Measurements from ENCODE around the gene HSPA4L.

Gene HSPA4L

DNA sequence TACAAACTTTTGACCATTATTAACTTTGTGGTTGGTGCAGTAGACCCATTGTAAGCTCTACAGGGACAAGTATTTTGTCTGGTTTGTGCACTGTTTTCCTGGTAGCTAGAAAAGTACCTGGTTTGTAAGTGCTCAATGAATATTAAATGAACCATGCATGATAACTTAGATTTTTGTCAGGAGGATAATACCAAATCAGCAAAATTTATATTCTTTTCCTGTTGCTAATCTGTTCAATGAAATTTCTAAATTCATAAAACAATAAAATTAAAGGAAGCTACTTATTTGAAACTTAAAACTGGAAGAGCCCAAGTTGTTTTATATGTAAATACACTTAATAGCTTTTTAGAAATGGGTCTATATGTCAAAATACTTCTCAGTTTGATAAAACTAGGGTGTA lies 17.6 kb downstream of the HSPA4L start:
- no peak for TF ChIP-seq REST (IDR thresholded peaks at IDR 0.05; ENCODE audit: insufficient read depth in 1 of 2, low read depth in 2 of 2, low read length in 2 of 2)
- no peak for TF ChIP-seq TAF1 (IDR thresholded peaks at IDR 0.05; ENCODE audit: borderline replicate concordance, insufficient read depth, low read length)
- no peak for TF ChIP-seq FOXP2 (optimal IDR thresholded peaks at IDR 0.05; ENCODE audit: borderline replicate concordance, extremely low read depth, extremely low read length, insufficient read depth)
- no peak for TF ChIP-seq SIN3A (IDR thresholded peaks at IDR 0.05; ENCODE audit: borderline replicate concordance, insufficient read depth, low read length)
- TF ChIP-seq POLR2AphosphoS5 (IDR thresholded peaks at IDR 0.05; ENCODE audit: low read depth, low read length) = no peak

DNA sequence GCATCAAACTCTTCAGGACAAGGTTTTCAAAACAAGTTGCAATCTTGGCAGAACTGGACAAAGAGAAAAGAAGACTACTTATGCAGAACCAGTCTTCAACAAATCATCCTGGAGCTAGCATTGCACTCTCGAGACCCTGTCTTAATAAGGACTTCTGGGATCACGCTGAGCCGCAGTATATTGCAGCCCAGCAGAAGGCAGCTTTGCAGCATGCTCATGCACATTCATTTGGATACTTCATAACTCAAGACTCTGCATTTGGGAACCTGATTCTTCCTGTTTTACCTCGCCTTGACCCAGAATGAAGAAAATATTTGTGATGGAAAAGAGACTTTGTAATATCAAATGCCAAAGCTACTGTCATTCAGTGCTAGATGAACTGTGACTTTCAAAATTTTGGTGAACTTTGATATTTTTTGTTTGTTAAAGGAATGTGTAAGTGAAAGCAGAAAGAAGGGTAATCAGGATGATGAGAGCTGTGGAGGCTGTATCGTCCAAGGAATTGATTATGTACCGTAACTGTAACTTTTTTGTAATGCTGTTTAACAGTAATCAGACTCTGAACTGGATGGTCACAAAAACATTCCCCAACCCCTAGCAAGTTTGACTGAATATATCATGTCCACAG lies 27.2 kb downstream of the HSPA4L start:
- no peak for TF ChIP-seq SIN3A (IDR thresholded peaks at IDR 0.05; ENCODE audit: borderline replicate concordance, insufficient read depth, low read length)
- TF ChIP-seq TAF1 (IDR thresholded peaks at IDR 0.05; ENCODE audit: borderline replicate concordance, insufficient read depth, low read length) = no peak
- TF ChIP-seq REST (IDR thresholded peaks at IDR 0.05; ENCODE audit: insufficient read depth in 1 of 2, low read depth in 2 of 2, low read length in 2 of 2) = no peak
- TF ChIP-seq POLR2AphosphoS5 (IDR thresholded peaks at IDR 0.05; ENCODE audit: low read depth, low read length) = no peak
- TF ChIP-seq FOXP2 (optimal IDR thresholded peaks at IDR 0.05; ENCODE audit: borderline replicate concordance, extremely low read depth, extremely low read length, insufficient read depth) = no peak

- no peak for TF ChIP-seq FOXP2 (optimal IDR thresholded peaks at IDR 0.05; ENCODE audit: borderline replicate concordance, extremely low read depth, extremely low read length, insufficient read depth)
- TF ChIP-seq SIN3A (IDR thresholded peaks at IDR 0.05; ENCODE audit: borderline replicate concordance, insufficient read depth, low read length) = no peak
- TF ChIP-seq TAF1 (IDR thresholded peaks at IDR 0.05; ENCODE audit: borderline replicate concordance, insufficient read depth, low read length) = no peak
- no peak for TF ChIP-seq POLR2AphosphoS5 (IDR thresholded peaks at IDR 0.05; ENCODE audit: low read depth, low read length)
- TF ChIP-seq REST (IDR thresholded peaks at IDR 0.05; ENCODE audit: insufficient read depth in 1 of 2, low read depth in 2 of 2, low read length in 2 of 2) = no peak
Observed at GRCh38 chr4:127810551-127810950, 28.4 kb downstream of the HSPA4L start.

DNA sequence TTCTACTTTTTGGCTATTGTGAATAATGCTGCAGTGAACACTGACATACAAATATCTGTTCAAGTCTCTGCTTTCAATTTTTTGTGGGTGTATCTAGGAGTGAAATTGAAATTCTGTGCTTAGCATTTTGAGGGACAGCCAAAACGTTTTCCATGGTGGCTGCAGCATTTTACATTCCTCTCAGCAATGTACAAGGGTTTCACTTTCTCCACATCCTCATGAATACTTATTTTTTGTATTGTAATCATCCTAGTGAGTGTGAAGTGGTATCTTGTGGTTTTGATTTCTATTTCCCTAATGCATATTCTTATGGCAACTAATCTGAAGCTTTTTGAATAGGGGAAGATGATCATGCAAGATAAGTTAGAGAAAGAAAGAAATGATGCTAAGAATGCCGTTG lies 40.3 kb downstream of the HSPA4L start:
- no peak for TF ChIP-seq SIN3A (IDR thresholded peaks at IDR 0.05; ENCODE audit: borderline replicate concordance, insufficient read depth, low read length)
- TF ChIP-seq POLR2AphosphoS5 (IDR thresholded peaks at IDR 0.05; ENCODE audit: low read depth, low read length) = no peak
- TF ChIP-seq TAF1 (IDR thresholded peaks at IDR 0.05; ENCODE audit: borderline replicate concordance, insufficient read depth, low read length) = no peak
- TF ChIP-seq FOXP2 (optimal IDR thresholded peaks at IDR 0.05; ENCODE audit: borderline replicate concordance, extremely low read depth, extremely low read length, insufficient read depth) = no peak
- no peak for TF ChIP-seq REST (IDR thresholded peaks at IDR 0.05; ENCODE audit: insufficient read depth in 1 of 2, low read depth in 2 of 2, low read length in 2 of 2)
